ENCODE results near the gene FALEC.

DNA sequence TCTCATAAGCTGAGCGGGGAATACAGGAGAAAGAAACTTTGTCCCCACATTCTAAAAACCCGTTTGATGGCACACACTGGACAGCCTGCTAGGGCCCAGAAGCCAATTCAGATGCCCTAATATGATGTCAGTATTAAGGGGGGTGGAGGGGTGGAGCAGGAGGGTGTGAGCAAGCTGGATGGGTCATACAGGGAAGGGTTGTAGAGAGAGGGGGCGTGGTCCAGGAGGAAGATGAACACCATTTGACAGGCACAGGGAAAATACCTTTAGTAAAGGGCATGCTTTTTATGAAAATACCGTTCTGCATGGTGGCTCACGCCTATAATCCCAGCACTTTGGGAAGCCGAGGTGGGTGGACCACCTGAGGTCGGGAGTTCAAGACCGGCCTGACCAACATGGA lies 22.4 kb upstream of the FALEC start:
- TF ChIP-seq, protein P1, sequence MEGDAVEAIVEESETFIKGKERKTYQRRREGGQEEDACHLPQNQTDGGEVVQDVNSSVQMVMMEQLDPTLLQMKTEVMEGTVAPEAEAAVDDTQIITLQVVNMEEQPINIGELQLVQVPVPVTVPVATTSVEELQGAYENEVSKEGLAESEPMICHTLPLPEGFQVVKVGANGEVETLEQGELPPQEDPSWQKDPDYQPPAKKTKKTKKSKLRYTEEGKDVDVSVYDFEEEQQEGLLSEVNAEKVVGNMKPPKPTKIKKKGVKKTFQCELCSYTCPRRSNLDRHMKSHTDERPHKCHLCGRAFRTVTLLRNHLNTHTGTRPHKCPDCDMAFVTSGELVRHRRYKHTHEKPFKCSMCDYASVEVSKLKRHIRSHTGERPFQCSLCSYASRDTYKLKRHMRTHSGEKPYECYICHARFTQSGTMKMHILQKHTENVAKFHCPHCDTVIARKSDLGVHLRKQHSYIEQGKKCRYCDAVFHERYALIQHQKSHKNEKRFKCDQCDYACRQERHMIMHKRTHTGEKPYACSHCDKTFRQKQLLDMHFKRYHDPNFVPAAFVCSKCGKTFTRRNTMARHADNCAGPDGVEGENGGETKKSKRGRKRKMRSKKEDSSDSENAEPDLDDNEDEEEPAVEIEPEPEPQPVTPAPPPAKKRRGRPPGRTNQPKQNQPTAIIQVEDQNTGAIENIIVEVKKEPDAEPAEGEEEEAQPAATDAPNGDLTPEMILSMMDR (conservative IDR thresholded peaks at IDR 0.05 in 1 of 2, IDR thresholded peaks at IDR 0.05 in 1 of 2; ENCODE audit: extremely low read depth in 1 of 2, insufficient read depth in 1 of 2, low read depth in 1 of 2, low read length in 2 of 2): no peak
- TF ChIP-seq EZH2 (IDR thresholded peaks at IDR 0.05; ENCODE audit: borderline replicate concordance, low read length): no peak

Measured in mammary epithelial cell (primary cell).